Upper lobe of right lung (tissue), 1 donor: ENCODE measurements around the gene BMP8B. TPM values are rescaled to one million over a fixed set of nuclear protein-coding genes. Genes with fewer than 3 reads are reported as not detected.
A peak's percentile ranks its signal among the peaks of the same experiment; 100 is the strongest.
"Not testable (repeated sequence)": the region's sequence is repeated elsewhere in the genome, so short reads cannot be mapped to it uniquely, and the experiment has no call there.

Experiments
- ATAC-seq: fragments of 200-7000 bp; cut with Tn5 transposase; one replicate; pipeline ENCODE4 v1.9.1; 2020; ENCODE audit warnings: mild to moderate bottlenecking, moderate library complexity
- DNase-seq: peaks from one replicate; pipeline ENCODE4 v3.0.0-alpha.2; 2020
- H3K27ac ChIP-seq: fragments of 200-600 bp; one replicate; pipeline ENCODE4 v1.8.0; 2022
- H3K27me3 ChIP-seq: fragments of 200-600 bp; one replicate; pipeline ENCODE4 v1.8.0; 2022; ENCODE audit warnings: mild to moderate bottlenecking
- H3K36me3 ChIP-seq: fragments of 200-600 bp; one replicate; pipeline ENCODE4 v1.8.0; 2022
- H3K4me1 ChIP-seq: fragments of 200-600 bp; one replicate; pipeline ENCODE4 v1.8.0; 2022
- H3K4me3 ChIP-seq: fragments of 200-600 bp; one replicate; pipeline ENCODE4 v1.8.0; 2022; ENCODE audit warnings: mild to moderate bottlenecking
- H3K9me3 ChIP-seq: fragments of 200-600 bp; one replicate; pipeline ENCODE4 v1.8.0; 2022
- CTCF ChIP-seq: fragments of 200-600 bp; IDR thresholded peaks from one replicate; pipeline ENCODE4 v1.8.0; 2022; ENCODE audit warnings: antibody characterized with exemption
- intact Hi-C: fragments of 100-400 bp; cut with DNase I; formaldehyde crosslinking; loops from one replicate; pipeline ENCODE4 v1.11.0; 2022
- total RNA-seq: library from RNA; stranded (reverse); fragmentation: NEBNext Ultra II Directional; extraction: Animal tissue kit (Norgen Biotek cat#: 25700); gene quantifications from one replicate; pipeline ENCODE4 v1.2.1, GENCODE V29; 2021
- donor health status: DM: no; HTN: yes; CAD: no; lungs with severe emphysema.

Gene BMP8B
- total RNA-seq, 1 donor from 2014 or later, result 2.7 TPM

- no peak for TF ChIP-seq CTCF
- intact Hi-C loops, result no loop called here
- H3K4me3 ChIP-seq, result no peak overlapping the region
- no peak for DNase-seq
- ATAC-seq, result no peak
- no peaks in the 10 kb centered on the region for H3K9me3 ChIP-seq
- H3K27me3 ChIP-seq, result peaks cover 17% of the 10 kb centered on the region
- no peak overlapping the region for H3K27ac ChIP-seq
- no peaks in the 10 kb centered on the region for H3K36me3 ChIP-seq
- H3K4me1 ChIP-seq, result no peaks in the 10 kb centered on the region
These were observed 3.2 kb upstream of the BMP8B start for GRCh38 chr1:39791838-39792237.

GRCh38 chr1:39789571-39790110 is 976 bp upstream of the BMP8B start:
- H3K36me3 ChIP-seq, result no peaks in the 10 kb centered on the region
- ATAC-seq (no peak), DNase-seq (no peak)
- no peaks in the 10 kb centered on the region for H3K9me3 ChIP-seq
- intact Hi-C loops, result no loop called here
- H3K27me3 ChIP-seq, result peaks cover 20% of the 10 kb centered on the region
- H3K4me3 ChIP-seq, result peak overlapping the region; percentile 58
- H3K4me1 ChIP-seq, result no peaks in the 10 kb centered on the region
- peak overlapping the region; percentile 47 for H3K27ac ChIP-seq
- no peak for TF ChIP-seq CTCF

GRCh38 chr1:39788426-39788757 is 273 bp downstream of the BMP8B start:
- no peak overlapping the region for H3K27ac ChIP-seq

GRCh38 chr1:39787964-39788363 is 701 bp downstream of the BMP8B start:
- H3K27me3 ChIP-seq, result peaks cover 20% of the 10 kb centered on the region
- H3K4me3 ChIP-seq, H3K27ac ChIP-seq, H3K4me1 ChIP-seq, DNase-seq, H3K9me3 ChIP-seq, H3K36me3 ChIP-seq, intact Hi-C loops, ATAC-seq: not testable (repeated sequence)

More at GRCh38 chr1:39788426-39788757, 273 bp downstream of the BMP8B start:
- intact Hi-C loops, result no loop called here
- no peaks in the 10 kb centered on the region for H3K4me1 ChIP-seq
- no peak for TF ChIP-seq CTCF
- peaks cover 20% of the 10 kb centered on the region for H3K27me3 ChIP-seq
- DNase-seq (no peak), ATAC-seq (peak; percentile 26)
- H3K4me3 ChIP-seq, result peak overlapping the region; percentile 58
- H3K9me3 ChIP-seq, result no peaks in the 10 kb centered on the region
- no peaks in the 10 kb centered on the region for H3K36me3 ChIP-seq

GRCh38 chr1:39787468-39787867 is 1.2 kb downstream of the BMP8B start:
- ATAC-seq (no peak), DNase-seq (no peak)
- H3K9me3 ChIP-seq, result no peaks in the 10 kb centered on the region
- no peaks in the 10 kb centered on the region for H3K36me3 ChIP-seq
- no peak overlapping the region for H3K27ac ChIP-seq
- peaks cover 20% of the 10 kb centered on the region for H3K27me3 ChIP-seq
- intact Hi-C loops, result no loop called here
- no peak overlapping the region for H3K4me3 ChIP-seq
- TF ChIP-seq CTCF, result no peak
- H3K4me1 ChIP-seq, result no peaks in the 10 kb centered on the region

GRCh38 chr1:39787108-39787375 is 1.6 kb downstream of the BMP8B start:
- H3K4me3 ChIP-seq, intact Hi-C loops, H3K9me3 ChIP-seq, H3K36me3 ChIP-seq, H3K27ac ChIP-seq, DNase-seq, H3K4me1 ChIP-seq, ATAC-seq: not testable (repeated sequence)
- H3K27me3 ChIP-seq, result peaks cover 20% of the 10 kb centered on the region

GRCh38 chr1:39786303-39787107 is 2.2 kb downstream of the BMP8B start:
- intact Hi-C loops, H3K27ac ChIP-seq, H3K9me3 ChIP-seq, H3K36me3 ChIP-seq, ATAC-seq, H3K4me1 ChIP-seq, H3K4me3 ChIP-seq, DNase-seq: not testable (repeated sequence)
- H3K27me3 ChIP-seq, result peaks cover 20% of the 10 kb centered on the region

- ATAC-seq, H3K27ac ChIP-seq, H3K36me3 ChIP-seq, intact Hi-C loops, H3K9me3 ChIP-seq, H3K4me1 ChIP-seq, H3K4me3 ChIP-seq, DNase-seq: not testable (repeated sequence)
- peaks cover 11% of the 10 kb centered on the region for H3K27me3 ChIP-seq
These were observed 6.0 kb downstream of the BMP8B start for GRCh38 chr1:39782685-39783084.
